Epithelial cell of esophagus (primary cell): ENCODE measurements around the gene SCAANT1.

ENCODE experiments used
- DNase-seq: peaks from one replicate; pipeline ENCODE4 v3.0.0; 2010; ENCODE audit warnings: low read depth
- H3K4me3 ChIP-seq: 2 replicates; pipeline ENCODE4 v1.5.1; 2011; ENCODE audit warnings: mild to moderate bottlenecking, low read length, control low read depth
- TF ChIP-seq, protein P1 (sequence below): IDR thresholded peaks from 2 replicates; pipeline ENCODE4 v1.5.1; 2011; ENCODE audit warnings: low read depth, mild to moderate bottlenecking, low read length, control low read depth, inconsistent platforms; ENCODE audit not compliant: insufficient read depth; ENCODE audit errors: missing control alignments

SCAANT1 gene

DNA sequence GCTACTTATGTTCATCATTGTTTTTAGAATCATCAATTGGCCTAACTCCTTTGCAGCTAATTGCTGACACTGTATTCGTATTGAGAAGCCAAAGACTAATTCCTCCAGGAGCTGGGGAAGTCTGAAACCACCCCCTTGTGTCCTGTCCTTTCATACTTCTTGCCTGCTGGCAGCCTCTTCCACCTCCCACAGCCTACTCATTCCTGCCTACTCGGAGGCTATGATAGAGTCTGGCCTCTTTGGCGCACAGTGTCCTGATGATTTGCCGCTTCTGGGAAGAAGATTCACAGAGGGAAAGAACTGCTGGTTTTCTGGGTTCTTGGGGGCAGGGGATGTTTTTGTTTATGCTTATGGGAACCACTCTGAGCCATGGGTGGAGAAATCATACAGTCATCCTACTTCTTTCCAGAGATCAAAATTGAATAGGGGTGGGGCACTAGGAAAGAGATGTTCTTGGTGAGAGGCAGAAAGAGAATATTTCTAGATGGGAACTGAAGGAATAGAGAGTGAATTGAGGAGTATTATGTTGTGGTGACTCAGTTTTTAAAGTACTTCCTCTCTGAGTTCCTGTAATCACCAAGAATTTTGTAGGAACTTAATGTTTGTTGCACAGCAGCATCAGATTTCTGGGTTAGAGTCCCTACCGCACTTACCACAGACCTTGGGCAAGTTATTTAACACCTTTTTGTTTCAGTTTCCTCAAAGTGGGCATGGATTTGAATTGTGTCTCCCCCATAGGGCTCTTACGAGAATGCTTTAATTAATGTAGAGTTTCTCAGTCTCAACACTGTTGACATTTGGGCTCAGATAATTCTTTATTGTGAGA, 22.1 kb upstream of the SCAANT1 start:
- TF ChIP-seq, protein P1, sequence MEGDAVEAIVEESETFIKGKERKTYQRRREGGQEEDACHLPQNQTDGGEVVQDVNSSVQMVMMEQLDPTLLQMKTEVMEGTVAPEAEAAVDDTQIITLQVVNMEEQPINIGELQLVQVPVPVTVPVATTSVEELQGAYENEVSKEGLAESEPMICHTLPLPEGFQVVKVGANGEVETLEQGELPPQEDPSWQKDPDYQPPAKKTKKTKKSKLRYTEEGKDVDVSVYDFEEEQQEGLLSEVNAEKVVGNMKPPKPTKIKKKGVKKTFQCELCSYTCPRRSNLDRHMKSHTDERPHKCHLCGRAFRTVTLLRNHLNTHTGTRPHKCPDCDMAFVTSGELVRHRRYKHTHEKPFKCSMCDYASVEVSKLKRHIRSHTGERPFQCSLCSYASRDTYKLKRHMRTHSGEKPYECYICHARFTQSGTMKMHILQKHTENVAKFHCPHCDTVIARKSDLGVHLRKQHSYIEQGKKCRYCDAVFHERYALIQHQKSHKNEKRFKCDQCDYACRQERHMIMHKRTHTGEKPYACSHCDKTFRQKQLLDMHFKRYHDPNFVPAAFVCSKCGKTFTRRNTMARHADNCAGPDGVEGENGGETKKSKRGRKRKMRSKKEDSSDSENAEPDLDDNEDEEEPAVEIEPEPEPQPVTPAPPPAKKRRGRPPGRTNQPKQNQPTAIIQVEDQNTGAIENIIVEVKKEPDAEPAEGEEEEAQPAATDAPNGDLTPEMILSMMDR, result no peak
- DNase-seq, result no peak
- H3K4me3 ChIP-seq, result no peak overlapping the region

DNA sequence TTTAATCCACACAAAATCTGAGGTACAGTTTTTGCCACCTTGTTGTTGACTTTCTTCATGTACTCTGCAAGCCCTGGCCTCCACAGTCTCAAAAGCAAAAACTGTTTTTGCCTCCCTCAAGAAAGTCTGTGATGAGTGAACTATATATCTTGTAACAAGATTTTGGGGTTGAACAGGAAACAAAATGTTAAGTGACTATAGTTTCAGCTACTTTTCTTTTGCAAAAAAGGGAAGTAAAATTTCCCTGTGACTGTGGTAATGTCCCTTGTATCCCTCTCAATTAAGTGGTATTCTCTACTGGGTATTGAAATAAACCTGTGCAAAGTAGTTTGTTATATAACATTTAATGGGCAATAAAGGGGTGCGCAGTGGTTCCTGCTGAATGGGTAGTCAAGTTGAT, 21.3 kb upstream of the SCAANT1 start:
- no peak for DNase-seq
- no peak overlapping the region for H3K4me3 ChIP-seq
- TF ChIP-seq, protein P1, result no peak

GRCh38 chr3:63932509-63933212, 20.5 kb upstream of the SCAANT1 start:
- DNase-seq, result no peak
- H3K4me3 ChIP-seq, result no peak overlapping the region
- TF ChIP-seq, protein P1, result no peak

- no peak overlapping the region for H3K4me3 ChIP-seq
- no peak for DNase-seq
- TF ChIP-seq, protein P1, result no peak
Observed at GRCh38 chr3:63931290-63931689, 19.1 kb upstream of the SCAANT1 start.

DNA sequence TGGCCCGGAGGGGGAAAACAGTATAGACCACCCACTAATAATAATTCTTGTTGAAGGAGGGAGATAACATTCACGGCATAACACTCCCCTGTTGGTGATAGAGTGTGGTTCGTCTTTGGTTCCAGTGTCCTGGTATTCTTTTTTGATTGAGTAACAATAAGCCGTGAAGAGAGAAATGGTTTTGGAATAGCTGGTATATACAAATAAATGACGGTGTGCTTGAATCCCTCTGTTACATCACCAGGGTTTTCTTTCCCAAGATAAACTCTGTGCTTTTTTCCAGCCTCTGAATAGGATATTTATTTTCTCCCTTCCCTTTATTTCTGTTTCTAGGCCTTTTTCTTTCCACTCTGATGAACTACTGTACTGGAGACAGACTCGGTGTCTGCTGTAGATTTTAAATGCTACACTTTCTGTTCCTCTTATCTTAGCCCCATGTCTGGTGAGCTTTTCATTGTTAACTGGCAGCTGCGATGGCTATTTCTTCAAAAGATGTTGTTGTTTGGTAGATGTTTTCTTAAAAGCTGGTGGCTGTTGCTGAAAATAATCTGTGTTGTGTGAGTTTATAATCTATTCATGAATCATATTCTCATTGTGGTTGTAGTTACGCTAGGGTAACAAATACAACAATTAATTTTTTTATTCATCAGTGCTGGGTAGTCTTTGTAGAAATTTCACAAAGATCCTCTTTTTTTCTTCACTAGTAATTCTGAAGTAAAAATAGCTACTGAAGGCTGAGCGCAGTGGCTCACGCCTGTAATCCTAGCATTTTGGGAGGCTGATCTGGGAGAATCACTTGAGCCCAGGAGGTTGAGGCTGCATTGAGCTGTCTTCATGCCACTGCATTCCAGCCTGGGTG, 15.5 kb upstream of the SCAANT1 start:
- TF ChIP-seq, protein P1, result no peak
- DNase-seq, result no peak
- H3K4me3 ChIP-seq, result no peak overlapping the region

DNA sequence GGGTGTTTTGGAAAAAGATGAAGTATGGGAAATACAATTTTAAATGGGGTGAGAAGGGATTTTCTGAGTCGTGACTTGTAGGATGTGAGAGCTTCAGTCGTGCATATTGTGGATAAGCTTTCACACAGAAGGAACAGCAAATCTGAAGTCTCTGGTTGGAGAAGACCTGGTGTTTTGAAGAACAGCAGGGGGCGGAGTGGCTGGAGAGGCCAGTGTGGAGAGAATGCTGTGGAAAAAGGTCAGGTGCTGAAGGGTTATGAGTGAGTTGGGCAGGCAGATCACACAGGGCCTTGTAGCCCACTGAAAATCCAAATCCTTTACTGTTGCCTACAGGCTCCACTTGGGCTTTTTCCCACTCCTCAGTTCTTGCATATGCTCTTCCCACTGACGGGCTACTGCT, 14.1 kb upstream of the SCAANT1 start:
- DNase-seq, result no peak

More for the DNA sequence above, 14.1 kb upstream of the SCAANT1 start:
- H3K4me3 ChIP-seq, result no peak overlapping the region
- TF ChIP-seq, protein P1, result no peak
